Measurements from ENCODE around the gene DESI1. TPM values are rescaled to one million over a fixed set of nuclear protein-coding genes. Genes with fewer than 3 reads are reported as not detected.
A peak's percentile ranks its signal among the peaks of the same experiment; 100 is the strongest.
"Not testable (repeated sequence)": the region's sequence is repeated elsewhere in the genome, so short reads cannot be mapped to it uniquely, and the experiment has no call there.

Gene DESI1
- polyA plus RNA-seq, 4 donors, result 16.5 to 33.4 (median 21.4) TPM

- Histone ChIP-seq H3K27me3 (ENCODE audit: control insufficient read depth in 3 of 3, insufficient read depth in 3 of 3, low read length in 3 of 3) (peaks cover 0 to 32% (median 2%) of the 10 kb centered on the region in 3 donors), H3K9me3 (ENCODE audit: control insufficient read depth in 2 of 2, insufficient read depth in 1 of 2, low read depth in 1 of 2, low read length in 1 of 2) (no peaks in the 10 kb centered on the region), H3K4me1 (ENCODE audit: control insufficient read depth in 3 of 3, insufficient read depth in 2 of 3, low read depth in 1 of 3, low read length in 2 of 3) (peaks cover 0 to 9% (median 0%) of the 10 kb centered on the region in 3 donors), H3K36me3 (ENCODE audit: control insufficient read depth in 3 of 3, insufficient read depth in 2 of 3, low read depth in 1 of 3, low read length in 3 of 3) (no peaks in the 10 kb centered on the region), H3K27ac (ENCODE audit: low read depth in 1 of 3, low read length in 2 of 3) (no peak overlapping the region), H3K4me3 (ENCODE audit: low read depth in 1 of 3, low read length in 3 of 3) (no peak overlapping the region)
- WGBS, 3 donors, result 68 to 74% (median 74%) methylated on average over 6 of the region's 6 CpGs
- DNase-seq (no peak), FAIRE-seq (no peak)
Observed at GRCh38 chr22:41560095-41560471, 60.8 kb downstream of the DESI1 start.

GRCh38 chr22:41558241-41558630, 62.6 kb downstream of the DESI1 start:
- DNase-seq; H3K36me3 ChIP-seq (ENCODE audit: control insufficient read depth in 3 of 3, insufficient read depth in 2 of 3, low read depth in 1 of 3, low read length in 3 of 3); H3K4me1 ChIP-seq (ENCODE audit: control insufficient read depth in 3 of 3, insufficient read depth in 2 of 3, low read depth in 1 of 3, low read length in 2 of 3); H3K4me3 ChIP-seq (ENCODE audit: low read depth in 1 of 3, low read length in 3 of 3); FAIRE-seq; H3K9me3 ChIP-seq (ENCODE audit: control insufficient read depth in 2 of 2, insufficient read depth in 1 of 2, low read depth in 1 of 2, low read length in 1 of 2); H3K27ac ChIP-seq (ENCODE audit: low read depth in 1 of 3, low read length in 2 of 3): not testable (repeated sequence)
- 91 to 94% (median 92%) methylated on average over 13 of the region's 13 CpGs for WGBS, 3 donors
- H3K27me3 ChIP-seq (ENCODE audit: control insufficient read depth in 3 of 3, insufficient read depth in 3 of 3, low read length in 3 of 3), result peaks cover 0 to 28% (median 2%) of the 10 kb centered on the region in 3 donors

GRCh38 chr22:41557401-41558240, 63.2 kb downstream of the DESI1 start:
- Histone ChIP-seq H3K4me3 (ENCODE audit: low read depth in 1 of 3, low read length in 3 of 3) (no peak overlapping the region), H3K4me1 (ENCODE audit: control insufficient read depth in 3 of 3, insufficient read depth in 2 of 3, low read depth in 1 of 3, low read length in 2 of 3) (peaks cover 0 to 9% (median 0%) of the 10 kb centered on the region in 3 donors), H3K27me3 (ENCODE audit: control insufficient read depth in 3 of 3, insufficient read depth in 3 of 3, low read length in 3 of 3) (peaks cover 0 to 22% (median 2%) of the 10 kb centered on the region in 3 donors), H3K27ac (ENCODE audit: low read depth in 1 of 3, low read length in 2 of 3) (peak overlapping the region in 2 of 3 donors; percentile 28 to 61), H3K36me3 (ENCODE audit: control insufficient read depth in 3 of 3, insufficient read depth in 2 of 3, low read depth in 1 of 3, low read length in 3 of 3) (no peaks in the 10 kb centered on the region), H3K9me3 (ENCODE audit: control insufficient read depth in 2 of 2, insufficient read depth in 1 of 2, low read depth in 1 of 2, low read length in 1 of 2) (no peaks in the 10 kb centered on the region)
- FAIRE-seq (no peak), DNase-seq (peak in 1 of 2 donors; percentile 37)
- 45 to 64% (median 55%) methylated on average over 18 to 19 of the region's 19 CpGs for WGBS, 3 donors

- Histone ChIP-seq H3K27ac (ENCODE audit: low read depth in 1 of 3, low read length in 2 of 3) (no peak overlapping the region), H3K4me3 (ENCODE audit: low read depth in 1 of 3, low read length in 3 of 3) (no peak overlapping the region), H3K9me3 (ENCODE audit: control insufficient read depth in 2 of 2, insufficient read depth in 1 of 2, low read depth in 1 of 2, low read length in 1 of 2) (no peaks in the 10 kb centered on the region), H3K36me3 (ENCODE audit: control insufficient read depth in 3 of 3, insufficient read depth in 2 of 3, low read depth in 1 of 3, low read length in 3 of 3) (no peaks in the 10 kb centered on the region), H3K27me3 (ENCODE audit: control insufficient read depth in 3 of 3, insufficient read depth in 3 of 3, low read length in 3 of 3) (peaks cover 0 to 19% (median 0%) of the 10 kb centered on the region in 3 donors), H3K4me1 (ENCODE audit: control insufficient read depth in 3 of 3, insufficient read depth in 2 of 3, low read depth in 1 of 3, low read length in 2 of 3) (peaks cover 0 to 9% (median 0%) of the 10 kb centered on the region in 3 donors)
- FAIRE-seq (no peak), DNase-seq (no peak)
- WGBS, 3 donors, result 84 to 93% (median 87%) methylated on average over 10 of the region's 10 CpGs
Observed at GRCh38 chr22:41556561-41556960, 64.3 kb downstream of the DESI1 start.

GRCh38 chr22:41555325-41555982, 65.4 kb downstream of the DESI1 start:
- 78 to 84% (median 79%) methylated on average over 7 of the region's 7 CpGs for WGBS, 3 donors
- H3K36me3 ChIP-seq (ENCODE audit: control insufficient read depth in 3 of 3, insufficient read depth in 2 of 3, low read depth in 1 of 3, low read length in 3 of 3), result no peaks in the 10 kb centered on the region
- H3K27me3 ChIP-seq (ENCODE audit: control insufficient read depth in 3 of 3, insufficient read depth in 3 of 3, low read length in 3 of 3), result peaks cover 0 to 8% (median 0%) of the 10 kb centered on the region in 3 donors
- no peak overlapping the region for H3K4me3 ChIP-seq (ENCODE audit: low read depth in 1 of 3, low read length in 3 of 3)
- no peak overlapping the region for H3K27ac ChIP-seq (ENCODE audit: low read depth in 1 of 3, low read length in 2 of 3)
- H3K4me1 ChIP-seq (ENCODE audit: control insufficient read depth in 3 of 3, insufficient read depth in 2 of 3, low read depth in 1 of 3, low read length in 2 of 3), result peaks cover 0 to 12% (median 0%) of the 10 kb centered on the region in 3 donors
- FAIRE-seq, result no peak
- no peaks in the 10 kb centered on the region for H3K9me3 ChIP-seq (ENCODE audit: control insufficient read depth in 2 of 2, insufficient read depth in 1 of 2, low read depth in 1 of 2, low read length in 1 of 2)
- DNase-seq, result no peak

- Histone ChIP-seq H3K27me3 (ENCODE audit: control insufficient read depth in 3 of 3, insufficient read depth in 3 of 3, low read length in 3 of 3) (no peaks in the 10 kb centered on the region), H3K4me3 (ENCODE audit: low read depth in 1 of 3, low read length in 3 of 3) (no peak overlapping the region), H3K4me1 (ENCODE audit: control insufficient read depth in 3 of 3, insufficient read depth in 2 of 3, low read depth in 1 of 3, low read length in 2 of 3) (peaks cover 0 to 3% (median 0%) of the 10 kb centered on the region in 3 donors), H3K27ac (ENCODE audit: low read depth in 1 of 3, low read length in 2 of 3) (no peak overlapping the region), H3K9me3 (ENCODE audit: control insufficient read depth in 2 of 2, insufficient read depth in 1 of 2, low read depth in 1 of 2, low read length in 1 of 2) (no peaks in the 10 kb centered on the region), H3K36me3 (ENCODE audit: control insufficient read depth in 3 of 3, insufficient read depth in 2 of 3, low read depth in 1 of 3, low read length in 3 of 3) (no peaks in the 10 kb centered on the region)
- WGBS, 3 donors, result 37 to 72% (median 56%) methylated on average over 9 to 11 of the region's 11 CpGs
- no peak for FAIRE-seq
- DNase-seq, result no peak
Observed at GRCh38 chr22:41551877-41552582, 68.8 kb downstream of the DESI1 start.

GRCh38 chr22:41550952-41551491, 69.8 kb downstream of the DESI1 start:
- H3K36me3 ChIP-seq (ENCODE audit: control insufficient read depth in 3 of 3, insufficient read depth in 2 of 3, low read depth in 1 of 3, low read length in 3 of 3), result no peaks in the 10 kb centered on the region
- peaks cover 0 to 3% (median 0%) of the 10 kb centered on the region in 3 donors for H3K4me1 ChIP-seq (ENCODE audit: control insufficient read depth in 3 of 3, insufficient read depth in 2 of 3, low read depth in 1 of 3, low read length in 2 of 3)
- H3K9me3 ChIP-seq (ENCODE audit: control insufficient read depth in 2 of 2, insufficient read depth in 1 of 2, low read depth in 1 of 2, low read length in 1 of 2), result no peaks in the 10 kb centered on the region
- DNase-seq, result no peak
- H3K27me3 ChIP-seq (ENCODE audit: control insufficient read depth in 3 of 3, insufficient read depth in 3 of 3, low read length in 3 of 3), result no peaks in the 10 kb centered on the region
- H3K4me3 ChIP-seq (ENCODE audit: low read depth in 1 of 3, low read length in 3 of 3), result no peak overlapping the region
- WGBS, 3 donors, result 65 to 78% (median 67%) methylated on average over 12 of the region's 12 CpGs
- FAIRE-seq, result no peak
- no peak overlapping the region for H3K27ac ChIP-seq (ENCODE audit: low read depth in 1 of 3, low read length in 2 of 3)

GRCh38 chr22:41548830-41549211, 72.0 kb downstream of the DESI1 start:
- H3K9me3 ChIP-seq (ENCODE audit: control insufficient read depth in 2 of 2, insufficient read depth in 1 of 2, low read depth in 1 of 2, low read length in 1 of 2), result no peaks in the 10 kb centered on the region
- DNase-seq (no peak), FAIRE-seq (no peak)
- H3K36me3 ChIP-seq (ENCODE audit: control insufficient read depth in 3 of 3, insufficient read depth in 2 of 3, low read depth in 1 of 3, low read length in 3 of 3), result no peaks in the 10 kb centered on the region
- H3K27ac ChIP-seq (ENCODE audit: low read depth in 1 of 3, low read length in 2 of 3), result no peak overlapping the region
- no peaks in the 10 kb centered on the region for H3K27me3 ChIP-seq (ENCODE audit: control insufficient read depth in 3 of 3, insufficient read depth in 3 of 3, low read length in 3 of 3)
- 87 to 90% (median 90%) methylated on average over 5 of the region's 5 CpGs for WGBS, 3 donors
- H3K4me1 ChIP-seq (ENCODE audit: control insufficient read depth in 3 of 3, insufficient read depth in 2 of 3, low read depth in 1 of 3, low read length in 2 of 3), result peaks cover 0 to 8% (median 0%) of the 10 kb centered on the region in 3 donors
- H3K4me3 ChIP-seq (ENCODE audit: low read depth in 1 of 3, low read length in 3 of 3), result no peak overlapping the region

Data from small intestine (tissue), 7 donors.